HUES64 (cell line): ENCODE measurements around the gene SP1.
"Not testable (repeated sequence)": the region's sequence is repeated elsewhere in the genome, so short reads cannot be mapped to it uniquely, and the experiment has no call there.

ENCODE experiments used
- H3K27ac ChIP-seq: 2 replicates; pipeline ENCODE4 v1.7.0; 2013; ENCODE audit warnings: low read depth, low read length, inconsistent platforms
- H3K27me3 ChIP-seq: 2 replicates; pipeline ENCODE4 v1.6.1; 2013; ENCODE audit warnings: mild to moderate bottlenecking, low read length; ENCODE audit not compliant: insufficient read depth
- H3K36me3 ChIP-seq: 2 replicates; pipeline ENCODE4 v1.6.1; 2013; ENCODE audit warnings: mild to moderate bottlenecking, low read length; ENCODE audit not compliant: insufficient read depth
- H3K4me1 ChIP-seq: 2 replicates; pipeline ENCODE4 v1.6.1; 2013; ENCODE audit warnings: mild to moderate bottlenecking, low read length, moderate library complexity; ENCODE audit not compliant: insufficient read depth
- H3K4me3 ChIP-seq: 2 replicates; pipeline ENCODE4 v1.5.1; 2013; ENCODE audit warnings: mild to moderate bottlenecking, low read length, moderate library complexity
- H3K9ac ChIP-seq: 2 replicates; pipeline ENCODE4 v1.6.1; 2013; ENCODE audit warnings: mild to moderate bottlenecking, low read depth, low read length
- H3K9me3 ChIP-seq: 2 replicates; pipeline ENCODE4 v1.6.1; 2013; ENCODE audit warnings: low read depth, low read length; ENCODE audit not compliant: insufficient read depth
- WGBS: fragments of 150-250, 120-280 bp; methylation state at CpG from one replicate; pipeline ENCODE4 v1.1.7; 2013; ENCODE audit warnings: missing lambda C conversion rate; 5-methylcytosine and 5-hydroxymethylcytosine counted together

The SP1 gene

DNA sequence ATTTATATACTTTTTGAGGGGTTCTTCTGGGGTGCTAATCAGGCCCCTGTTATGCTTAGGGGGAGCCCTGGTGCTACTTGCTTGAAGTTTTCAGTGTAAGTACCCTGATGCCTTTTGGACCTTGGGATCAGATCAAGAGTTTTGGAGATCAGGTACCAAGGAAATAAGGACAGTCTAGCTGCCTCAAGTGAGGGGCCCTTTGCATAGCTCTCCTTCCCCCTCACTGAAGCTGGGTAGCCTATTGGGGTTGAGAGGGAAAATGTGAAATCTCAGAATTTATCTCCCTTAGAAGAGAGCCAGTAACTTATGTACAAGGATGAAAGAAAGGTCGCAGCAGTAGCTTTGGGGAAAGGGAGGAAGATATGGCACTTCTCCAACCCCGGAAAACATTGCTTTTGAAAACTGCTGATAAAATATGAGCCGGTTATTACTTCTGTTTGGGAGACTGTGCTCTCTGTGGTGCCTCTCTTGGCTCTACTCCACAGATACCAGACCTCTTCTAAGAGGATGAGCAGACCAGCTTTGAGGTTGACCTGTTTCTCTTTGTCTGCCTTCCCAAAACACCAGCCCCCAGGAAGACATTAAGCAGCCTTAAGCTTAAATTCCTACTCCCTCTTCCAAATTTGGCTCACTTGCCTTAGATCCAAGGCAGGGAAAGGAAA is 34.9 kb downstream of the SP1 start:
- 96% methylated on average over 3 of the region's 3 CpGs for WGBS
- Histone ChIP-seq H3K9ac (no peak overlapping the region; the same call in 1 of the 2 replicates), H3K36me3 (peaks cover 44% of the 10 kb centered on the region), H3K4me3 (no peak overlapping the region), H3K27me3 (no peaks in the 10 kb centered on the region), H3K9me3 (no peaks in the 10 kb centered on the region), H3K27ac (no peak overlapping the region), H3K4me1 (peaks cover 30% of the 10 kb centered on the region)

DNA sequence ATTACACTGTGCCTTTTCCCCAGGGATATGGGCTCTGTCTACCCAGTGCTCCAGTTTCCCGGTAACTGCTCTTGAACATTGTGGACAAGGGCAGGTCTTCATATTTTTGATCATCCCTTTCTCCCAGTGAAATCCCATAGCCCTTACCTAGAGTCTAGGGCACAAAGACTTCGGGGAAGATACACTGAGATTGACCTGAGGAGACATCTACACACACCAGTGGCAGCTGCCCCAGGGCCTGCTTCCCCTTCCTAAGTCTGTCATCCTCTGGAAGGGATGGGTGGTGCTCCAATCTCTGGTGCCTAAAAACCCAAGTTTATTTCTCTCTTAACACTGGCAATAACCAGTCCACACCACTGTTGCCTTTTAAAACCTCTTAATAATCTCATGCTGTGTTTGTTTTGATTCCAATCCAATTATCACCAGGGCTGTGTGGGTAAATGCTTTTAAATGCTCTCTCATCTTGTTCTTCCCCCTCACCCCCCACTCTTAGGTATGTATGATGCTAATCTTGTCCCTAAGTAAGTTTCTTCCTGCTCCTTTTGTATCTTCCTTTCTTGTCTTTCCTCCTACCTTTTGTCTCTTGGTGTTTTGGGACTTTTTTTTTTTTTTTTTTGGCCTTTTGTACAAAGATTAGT is 35.9 kb downstream of the SP1 start:
- peaks cover 36% of the 10 kb centered on the region for H3K36me3 ChIP-seq
- H3K9me3 ChIP-seq, H3K4me3 ChIP-seq, H3K27me3 ChIP-seq: not testable (repeated sequence)
- H3K9ac ChIP-seq, result peak overlapping the region; percentile 24; the same call in 1 of the 2 replicates
- H3K27ac ChIP-seq, result peak overlapping the region; percentile 22; the same call in 1 of the 2 replicates
- H3K4me1 ChIP-seq, result peaks cover 30% of the 10 kb centered on the region
- WGBS, result 77% methylated on average over 2 of the region's 2 CpGs

DNA sequence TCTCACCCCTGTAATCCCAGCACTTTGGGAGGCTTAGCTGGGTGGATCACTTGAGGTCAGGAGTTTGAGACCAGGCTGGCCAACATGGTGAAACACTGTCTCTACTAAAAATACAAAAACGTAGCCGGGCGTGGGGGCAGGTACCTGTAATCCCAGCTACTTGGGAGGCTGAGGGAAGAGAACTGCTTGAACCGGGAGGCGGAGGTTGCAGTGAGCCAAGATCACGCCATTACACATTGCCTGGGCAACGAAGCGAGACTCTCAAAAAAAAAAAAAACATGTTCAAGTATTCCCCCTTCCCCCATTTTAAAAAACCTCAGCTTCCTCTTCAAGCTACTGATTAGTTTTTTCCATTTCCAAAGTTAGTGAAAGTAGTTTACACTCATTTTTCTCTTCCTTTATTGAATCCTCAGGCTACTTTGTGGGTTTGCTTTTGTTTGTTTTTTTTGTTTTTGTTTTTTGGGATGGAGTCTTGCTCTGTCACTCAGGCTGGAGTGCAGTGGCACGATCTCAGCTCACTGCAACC is 37.4 kb downstream of the SP1 start:
- not testable (repeated sequence) for H3K9ac ChIP-seq, H3K4me3 ChIP-seq, H3K9me3 ChIP-seq, H3K27ac ChIP-seq, H3K27me3 ChIP-seq
- H3K4me1 ChIP-seq, result peaks cover 33% of the 10 kb centered on the region
- WGBS, result 91% methylated on average over 9 of the region's 9 CpGs
- H3K36me3 ChIP-seq, result peaks cover 21% of the 10 kb centered on the region

DNA sequence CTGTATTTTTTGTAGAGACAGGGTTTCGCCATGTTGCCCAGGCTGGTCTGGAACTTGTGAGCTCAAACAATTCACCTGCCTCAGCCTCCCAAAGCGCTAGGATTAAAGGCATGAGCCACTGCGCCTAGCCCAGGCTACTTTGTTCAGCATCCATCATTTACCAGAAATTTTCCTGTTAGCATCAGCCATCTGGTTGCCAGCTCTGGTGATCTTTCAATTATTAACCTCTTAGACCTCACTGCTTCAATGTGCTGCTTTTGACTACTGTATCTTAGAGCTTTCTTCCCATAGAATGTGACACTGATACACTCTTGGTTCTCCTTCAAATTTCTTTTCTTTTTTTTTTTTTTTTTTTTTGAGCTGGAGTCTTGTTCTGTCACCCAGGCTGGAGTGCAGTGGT is 38.2 kb downstream of the SP1 start:
- Histone ChIP-seq H3K27ac (no peak overlapping the region), H3K9me3 (no peaks in the 10 kb centered on the region), H3K4me3 (no peak overlapping the region), H3K9ac (no peak overlapping the region), H3K36me3 (peaks cover 12% of the 10 kb centered on the region), H3K27me3 (no peaks in the 10 kb centered on the region), H3K4me1 (peaks cover 33% of the 10 kb centered on the region)
- WGBS, result 95% methylated on average over 3 of the region's 3 CpGs

DNA sequence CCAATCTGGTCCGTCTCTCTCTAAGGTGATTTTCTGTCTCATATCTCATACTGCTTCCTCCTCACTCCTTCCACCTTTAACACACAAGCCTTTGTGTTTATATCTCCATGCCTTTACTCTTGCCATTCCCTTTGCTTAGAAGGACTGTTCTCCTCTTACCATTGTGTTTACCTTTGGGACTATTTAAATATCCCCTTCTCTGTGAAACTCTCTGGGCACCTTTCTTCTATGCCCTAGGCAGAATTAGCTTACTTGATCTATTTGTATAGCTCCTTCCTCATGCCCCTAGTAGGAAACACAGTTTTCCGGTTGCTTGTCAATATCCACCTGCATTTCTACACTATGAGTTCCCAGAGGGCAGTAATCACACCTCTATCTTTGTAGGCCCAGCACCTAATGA is 39.8 kb downstream of the SP1 start:
- WGBS, result 88% methylated on average over 2 of the region's 2 CpGs
- H3K36me3 ChIP-seq, result no peaks in the 10 kb centered on the region
- H3K27me3 ChIP-seq, result no peaks in the 10 kb centered on the region
- H3K27ac ChIP-seq, result no peak overlapping the region
- peaks cover 20% of the 10 kb centered on the region for H3K4me1 ChIP-seq
- H3K4me3 ChIP-seq, result no peak overlapping the region
- no peak overlapping the region for H3K9ac ChIP-seq
- no peaks in the 10 kb centered on the region for H3K9me3 ChIP-seq

DNA sequence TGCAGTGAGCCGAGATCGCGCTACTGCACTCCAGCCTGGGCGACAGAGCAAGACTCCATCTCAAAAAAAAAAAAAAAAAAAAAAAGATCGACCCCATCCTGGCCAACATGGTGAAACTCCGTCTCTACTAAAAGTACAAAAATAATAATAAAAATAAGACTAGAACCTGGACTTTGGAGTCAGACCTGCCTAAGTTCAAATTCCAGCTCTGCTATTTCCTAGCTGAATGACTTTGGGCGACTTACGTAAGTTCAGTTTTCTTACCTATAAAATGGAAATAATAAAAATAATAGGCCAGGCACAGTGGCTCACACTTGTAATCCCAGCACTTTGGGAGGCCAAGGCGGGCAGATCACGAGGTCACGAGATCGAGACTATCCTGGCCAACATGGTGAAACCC is 42.3 kb downstream of the SP1 start:
- not testable (repeated sequence) for H3K4me3 ChIP-seq, H3K27ac ChIP-seq, H3K9me3 ChIP-seq, H3K27me3 ChIP-seq, H3K9ac ChIP-seq, H3K36me3 ChIP-seq, H3K4me1 ChIP-seq
- WGBS, result 95% methylated on average over 10 of the region's 12 CpGs

DNA sequence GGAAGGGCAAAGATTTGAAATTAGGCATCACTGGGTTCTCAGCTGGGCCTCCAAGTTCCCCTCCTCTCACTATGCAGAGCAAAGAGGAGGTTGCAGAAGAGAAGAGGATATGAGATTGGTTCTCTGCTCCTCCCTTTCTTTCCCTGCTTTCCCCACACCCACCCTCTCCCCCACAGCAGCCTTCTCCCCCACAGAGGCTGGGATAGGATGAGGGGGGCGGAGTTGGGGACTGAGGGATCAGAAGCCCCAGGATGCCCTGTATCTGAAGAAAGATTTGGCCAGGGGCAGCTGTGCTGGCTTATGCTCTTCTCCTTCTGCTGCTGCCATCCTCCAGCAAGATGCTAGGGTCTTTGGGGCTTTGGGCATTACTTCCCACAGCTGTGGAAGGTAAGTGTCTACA is 43.6 kb downstream of the SP1 start, which contains the start of gene AMHR2:
TSS of gene AMHR2 (plus strand) at position 259 of the 400 bp plus-strand sequence. CDS start at position 339, 80 bp downstream.
- H3K9ac ChIP-seq, result no peak within 1 kb of the TSS
- no peak within 1 kb of the TSS for H3K27ac ChIP-seq
- 93% methylated on average over 1 of the region's 1 CpG for WGBS

DNA sequence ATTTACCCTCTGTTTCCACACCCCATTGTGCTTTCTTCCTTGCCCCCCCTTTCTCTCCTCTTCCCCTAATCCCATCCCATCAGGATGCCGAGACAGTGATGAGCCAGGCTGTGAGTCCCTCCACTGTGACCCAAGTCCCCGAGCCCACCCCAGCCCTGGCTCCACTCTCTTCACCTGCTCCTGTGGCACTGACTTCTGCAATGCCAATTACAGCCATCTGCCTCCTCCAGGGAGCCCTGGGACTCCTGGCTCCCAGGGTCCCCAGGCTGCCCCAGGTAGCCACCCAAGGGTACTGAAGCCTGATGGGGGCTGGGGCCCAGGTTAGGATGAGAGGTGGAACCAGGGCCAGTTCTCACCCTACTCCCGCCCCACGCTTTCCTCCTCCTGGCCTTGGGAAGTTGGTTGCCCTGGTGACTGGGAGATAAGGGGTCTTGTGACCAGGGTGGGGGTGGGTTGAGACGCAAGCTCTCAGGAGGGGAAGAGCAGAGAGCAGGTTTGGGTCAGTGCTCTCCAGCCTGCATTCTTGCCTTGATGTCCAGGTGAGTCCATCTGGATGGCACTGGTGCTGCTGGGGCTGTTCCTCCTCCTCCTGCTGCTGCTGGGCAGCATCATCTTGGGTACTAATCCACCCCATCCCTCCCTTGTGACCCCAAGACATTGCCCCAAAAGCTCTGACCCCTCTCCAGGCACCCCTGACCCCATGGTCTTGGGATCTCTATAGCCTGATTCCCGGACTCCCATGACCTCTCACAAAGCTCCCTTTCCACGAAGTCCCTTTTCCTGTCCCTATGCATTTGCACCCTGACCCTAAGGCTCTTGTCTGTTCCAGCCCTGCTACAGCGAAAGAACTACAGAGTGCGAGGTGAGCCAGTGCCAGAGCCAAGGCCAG is 44.9 kb downstream of the SP1 start:
- Histone ChIP-seq H3K27ac (no peak overlapping the region), H3K9ac (no peak overlapping the region), H3K9me3 (no peaks in the 10 kb centered on the region), H3K27me3 (no peaks in the 10 kb centered on the region), H3K4me1 (peaks cover 2% of the 10 kb centered on the region; the same call in 1 of the 2 replicates), H3K36me3 (no peaks in the 10 kb centered on the region), H3K4me3 (no peak overlapping the region)
- 87% methylated on average over 9 of the region's 9 CpGs for WGBS

More for the DNA sequence above, 43.6 kb downstream of the SP1 start, which contains the start of gene AMHR2:
- Histone ChIP-seq H3K4me1 (peaks cover 2% of the 10 kb centered on the region; the same call in 1 of the 2 replicates), H3K27me3 (no peaks in the 10 kb centered on the region), H3K9me3 (no peaks in the 10 kb centered on the region), H3K36me3 (no peaks in the 10 kb centered on the region), H3K4me3 (no peak within 1 kb of the TSS)

DNA sequence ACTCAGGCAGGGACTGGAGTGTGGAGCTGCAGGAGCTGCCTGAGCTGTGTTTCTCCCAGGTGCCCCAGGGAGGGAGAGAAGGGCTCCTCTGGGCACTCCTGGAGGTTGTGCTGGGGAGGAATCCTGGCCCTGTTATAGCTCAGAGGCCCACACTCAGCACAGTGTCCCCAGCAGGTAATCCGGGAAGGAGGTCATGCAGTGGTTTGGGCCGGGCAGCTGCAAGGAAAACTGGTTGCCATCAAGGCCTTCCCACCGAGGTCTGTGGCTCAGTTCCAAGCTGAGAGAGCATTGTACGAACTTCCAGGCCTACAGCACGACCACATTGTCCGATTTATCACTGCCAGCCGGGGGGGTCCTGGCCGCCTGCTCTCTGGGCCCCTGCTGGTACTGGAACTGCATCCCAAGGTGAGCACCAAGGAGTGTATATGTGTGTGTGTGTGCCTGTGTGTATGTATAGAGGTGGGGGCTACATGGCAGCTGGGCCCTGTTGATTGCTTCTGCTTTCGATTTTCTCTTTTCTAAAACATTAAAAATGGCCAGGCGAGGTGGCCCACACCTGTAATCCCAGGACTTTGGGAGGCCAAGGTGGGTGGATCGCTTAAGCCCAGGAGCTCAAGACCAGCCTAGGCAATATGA is 45.7 kb downstream of the SP1 start:
- H3K27me3 ChIP-seq, result no peaks in the 10 kb centered on the region
- H3K27ac ChIP-seq, result no peak overlapping the region
- H3K9me3 ChIP-seq, result no peaks in the 10 kb centered on the region
- no peak overlapping the region for H3K9ac ChIP-seq
- H3K4me3 ChIP-seq, result no peak overlapping the region
- H3K36me3 ChIP-seq, result no peaks in the 10 kb centered on the region
- H3K4me1 ChIP-seq, result peaks cover 2% of the 10 kb centered on the region; the same call in 1 of the 2 replicates
- 93% methylated on average over 11 of the region's 11 CpGs for WGBS

DNA sequence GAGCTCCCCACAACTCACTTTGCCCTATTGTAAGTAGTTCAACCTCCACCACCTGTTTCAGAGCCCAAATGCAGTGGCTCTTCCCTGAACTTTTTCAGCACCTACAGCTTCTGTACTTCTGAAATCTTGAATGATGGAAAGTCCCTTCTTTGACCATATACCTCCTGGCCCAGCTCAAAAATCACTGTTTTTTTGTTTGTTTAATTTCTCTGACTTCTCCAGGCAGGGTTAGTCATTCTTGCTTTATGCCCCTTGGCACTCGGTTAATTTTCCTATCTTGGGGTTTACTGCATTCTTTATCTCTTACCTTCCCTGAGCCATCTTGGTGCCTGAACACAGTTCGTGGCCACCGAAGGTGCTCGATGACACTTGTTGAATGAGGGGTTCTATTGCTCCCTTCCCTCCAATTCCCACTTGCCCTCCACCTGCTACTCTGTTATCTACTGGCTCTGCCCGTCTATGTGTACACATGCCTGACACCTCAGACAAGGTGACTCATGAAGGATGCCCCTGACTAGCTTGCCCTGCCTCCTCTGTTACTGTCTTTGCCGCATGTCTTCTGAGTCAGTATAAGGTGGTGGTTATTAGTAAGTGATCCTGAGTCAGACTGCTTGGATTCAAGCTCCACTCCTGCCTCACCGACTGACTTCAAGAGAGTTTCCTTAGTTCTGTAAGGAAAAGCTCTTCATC is 48.1 kb downstream of the SP1 start:
- no peak overlapping the region for H3K27ac ChIP-seq
- H3K9me3 ChIP-seq, result no peaks in the 10 kb centered on the region
- no peaks in the 10 kb centered on the region for H3K36me3 ChIP-seq
- 90% methylated on average over 7 of the region's 7 CpGs for WGBS
- no peaks in the 10 kb centered on the region for H3K4me1 ChIP-seq
- H3K4me3 ChIP-seq, result no peak overlapping the region
- no peak overlapping the region for H3K9ac ChIP-seq
- H3K27me3 ChIP-seq, result no peaks in the 10 kb centered on the region
